ENCODE measurements around the gene PRKCA.
A peak's percentile ranks its signal among the peaks of the same experiment; 100 is the strongest.

PRKCA gene

DNA sequence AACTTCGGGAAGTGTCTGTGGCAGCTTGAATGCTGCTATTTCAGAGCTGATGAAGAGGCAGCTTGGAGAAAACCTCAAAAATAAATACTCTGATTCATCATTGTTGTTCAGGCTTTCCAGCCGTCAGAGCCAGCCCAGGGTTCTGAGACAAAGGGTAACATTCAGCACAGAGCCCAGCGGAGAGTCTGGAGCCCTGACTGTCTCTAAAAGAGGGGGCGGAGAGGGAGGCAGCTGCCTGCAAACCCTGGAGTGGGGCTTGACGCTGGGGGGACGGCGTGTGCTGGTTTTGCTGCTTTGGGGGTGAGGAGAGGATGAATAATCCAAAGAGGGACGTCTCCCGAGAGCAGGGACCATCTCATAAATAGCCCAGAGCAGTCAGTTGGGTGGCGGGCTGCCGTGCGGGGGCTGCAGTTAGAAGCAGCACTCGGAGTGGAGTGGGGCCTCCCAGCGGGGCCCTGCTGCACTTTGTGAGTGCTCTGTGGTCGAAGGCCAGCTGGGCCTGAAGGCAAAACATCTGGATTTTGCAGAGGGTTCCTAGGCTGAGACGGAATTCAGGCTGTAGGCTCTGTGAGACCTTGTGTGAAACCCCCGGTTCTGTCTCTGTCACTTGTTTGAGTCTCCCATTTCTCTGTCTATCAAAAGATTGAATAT lies 237.8 kb downstream of the PRKCA start:
- TF ChIP-seq, protein P1, sequence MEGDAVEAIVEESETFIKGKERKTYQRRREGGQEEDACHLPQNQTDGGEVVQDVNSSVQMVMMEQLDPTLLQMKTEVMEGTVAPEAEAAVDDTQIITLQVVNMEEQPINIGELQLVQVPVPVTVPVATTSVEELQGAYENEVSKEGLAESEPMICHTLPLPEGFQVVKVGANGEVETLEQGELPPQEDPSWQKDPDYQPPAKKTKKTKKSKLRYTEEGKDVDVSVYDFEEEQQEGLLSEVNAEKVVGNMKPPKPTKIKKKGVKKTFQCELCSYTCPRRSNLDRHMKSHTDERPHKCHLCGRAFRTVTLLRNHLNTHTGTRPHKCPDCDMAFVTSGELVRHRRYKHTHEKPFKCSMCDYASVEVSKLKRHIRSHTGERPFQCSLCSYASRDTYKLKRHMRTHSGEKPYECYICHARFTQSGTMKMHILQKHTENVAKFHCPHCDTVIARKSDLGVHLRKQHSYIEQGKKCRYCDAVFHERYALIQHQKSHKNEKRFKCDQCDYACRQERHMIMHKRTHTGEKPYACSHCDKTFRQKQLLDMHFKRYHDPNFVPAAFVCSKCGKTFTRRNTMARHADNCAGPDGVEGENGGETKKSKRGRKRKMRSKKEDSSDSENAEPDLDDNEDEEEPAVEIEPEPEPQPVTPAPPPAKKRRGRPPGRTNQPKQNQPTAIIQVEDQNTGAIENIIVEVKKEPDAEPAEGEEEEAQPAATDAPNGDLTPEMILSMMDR (IDR thresholded peaks at IDR 0.05; ENCODE audit: poor library complexity, severe bottlenecking) = no peak
- H3K9me3 ChIP-seq (ENCODE audit: severe bottlenecking) = peaks cover 1% of the 10 kb centered on the region
- no peak for ATAC-seq (ENCODE audit: low read depth)
- H3K27me3 ChIP-seq (ENCODE audit: insufficient read depth, poor library complexity, severe bottlenecking) = no peaks in the 10 kb centered on the region
- H3K4me3 ChIP-seq (ENCODE audit: severe bottlenecking) = no peak overlapping the region
- DNase-seq (ENCODE audit: low spot score) = no peak
- no peak overlapping the region for H3K27ac ChIP-seq (ENCODE audit: poor library complexity, severe bottlenecking)
- H3K36me3 ChIP-seq (ENCODE audit: low read depth) = no peaks in the 10 kb centered on the region
- peaks cover 16% of the 10 kb centered on the region for H3K4me1 ChIP-seq (ENCODE audit: insufficient read depth, poor library complexity, severe bottlenecking)

DNA sequence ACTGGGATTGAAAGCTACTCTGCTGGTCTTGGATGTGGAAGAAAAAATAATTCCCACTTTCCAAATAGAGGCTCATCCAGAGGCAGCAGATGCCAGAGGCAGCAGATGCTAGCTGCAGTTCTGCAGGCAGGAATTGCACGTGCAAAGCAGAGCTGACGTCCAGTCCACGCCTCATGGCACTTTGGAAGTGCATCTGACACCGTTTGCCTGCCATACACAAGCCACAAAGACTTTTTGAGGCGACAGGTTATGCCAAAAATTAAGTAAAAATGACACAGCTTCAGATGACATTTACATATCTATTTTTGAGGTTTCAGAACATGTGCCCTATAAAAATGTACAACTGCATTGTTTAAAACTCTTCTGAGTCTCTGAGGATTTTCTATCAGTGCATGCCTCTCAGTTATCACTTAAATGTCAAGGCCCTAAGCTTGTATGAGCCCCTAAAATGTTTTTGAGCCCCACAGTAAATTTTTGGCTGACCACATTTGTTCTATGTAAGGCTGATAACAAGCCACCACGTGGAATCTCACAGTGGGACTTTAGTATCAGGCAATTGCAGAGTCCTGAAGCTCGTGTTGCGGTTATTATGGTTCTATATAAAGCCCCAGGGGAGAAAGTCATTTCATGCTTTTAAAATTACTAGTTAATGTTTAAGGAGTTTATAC lies 239.2 kb downstream of the PRKCA start:
- Histone ChIP-seq H3K9me3 (ENCODE audit: severe bottlenecking) (peaks cover 7% of the 10 kb centered on the region), H3K4me1 (ENCODE audit: insufficient read depth, poor library complexity, severe bottlenecking) (peaks cover 16% of the 10 kb centered on the region), H3K27me3 (ENCODE audit: insufficient read depth, poor library complexity, severe bottlenecking) (no peaks in the 10 kb centered on the region), H3K36me3 (ENCODE audit: low read depth) (no peaks in the 10 kb centered on the region), H3K4me3 (ENCODE audit: severe bottlenecking) (no peak overlapping the region), H3K27ac (ENCODE audit: poor library complexity, severe bottlenecking) (no peak overlapping the region)
- ATAC-seq (ENCODE audit: low read depth) (0 out of 3 replicates have a peak, but pooled peaks have one; percentile 25), DNase-seq (ENCODE audit: low spot score) (no peak)
- TF ChIP-seq, protein P1 (IDR thresholded peaks at IDR 0.05; ENCODE audit: poor library complexity, severe bottlenecking) = no peak

DNA sequence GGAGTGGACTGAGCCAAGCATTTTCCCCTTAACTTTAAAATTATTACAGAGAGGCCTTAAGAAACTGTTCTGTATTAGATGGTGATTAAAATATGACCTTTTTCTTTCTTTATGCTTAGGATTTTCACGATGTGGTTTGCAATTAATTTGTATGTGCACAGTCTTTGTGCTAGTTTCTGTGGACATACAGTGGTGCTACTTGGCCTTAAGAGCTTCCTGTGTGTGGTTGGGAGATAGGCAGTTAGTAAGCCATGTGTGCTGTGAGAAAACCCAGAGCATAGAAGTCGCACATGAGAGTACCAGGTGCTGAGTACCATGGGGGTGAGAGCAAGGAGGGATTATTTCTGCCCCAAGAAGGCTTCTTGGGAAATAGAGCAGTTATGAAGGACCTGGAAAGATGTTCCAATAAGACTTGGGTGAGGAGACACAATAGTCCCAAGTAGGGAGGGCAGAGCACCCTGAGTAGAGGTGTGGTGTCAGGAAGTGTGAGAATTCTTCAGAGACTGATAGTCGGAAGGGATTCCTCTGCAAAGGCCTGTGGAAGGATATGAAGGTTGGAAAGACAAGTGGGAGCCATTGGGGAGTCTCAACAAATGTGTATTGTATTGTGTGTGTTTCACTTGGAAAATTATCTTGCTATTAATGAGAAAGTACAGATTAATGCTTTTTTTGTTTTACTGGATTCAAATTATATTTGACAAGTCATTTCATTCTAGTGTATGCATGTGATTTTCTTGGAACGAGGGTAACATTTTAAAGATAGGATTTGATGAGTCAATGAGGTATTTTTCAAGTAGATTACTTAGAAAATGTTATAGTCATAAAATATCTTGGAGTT lies 239.9 kb downstream of the PRKCA start:
- no peaks in the 10 kb centered on the region for H3K27me3 ChIP-seq (ENCODE audit: insufficient read depth, poor library complexity, severe bottlenecking)
- peaks cover 16% of the 10 kb centered on the region for H3K4me1 ChIP-seq (ENCODE audit: insufficient read depth, poor library complexity, severe bottlenecking)
- H3K4me3 ChIP-seq (ENCODE audit: severe bottlenecking) = no peak overlapping the region
- H3K36me3 ChIP-seq (ENCODE audit: low read depth) = no peaks in the 10 kb centered on the region
- H3K27ac ChIP-seq (ENCODE audit: poor library complexity, severe bottlenecking) = no peak overlapping the region
- TF ChIP-seq, protein P1 (IDR thresholded peaks at IDR 0.05; ENCODE audit: poor library complexity, severe bottlenecking) = no peak
- peak; percentile 40; the same call in 1 of the 3 replicates for ATAC-seq (ENCODE audit: low read depth)
- H3K9me3 ChIP-seq (ENCODE audit: severe bottlenecking) = peaks cover 7% of the 10 kb centered on the region
- no peak for DNase-seq (ENCODE audit: low spot score)

DNA sequence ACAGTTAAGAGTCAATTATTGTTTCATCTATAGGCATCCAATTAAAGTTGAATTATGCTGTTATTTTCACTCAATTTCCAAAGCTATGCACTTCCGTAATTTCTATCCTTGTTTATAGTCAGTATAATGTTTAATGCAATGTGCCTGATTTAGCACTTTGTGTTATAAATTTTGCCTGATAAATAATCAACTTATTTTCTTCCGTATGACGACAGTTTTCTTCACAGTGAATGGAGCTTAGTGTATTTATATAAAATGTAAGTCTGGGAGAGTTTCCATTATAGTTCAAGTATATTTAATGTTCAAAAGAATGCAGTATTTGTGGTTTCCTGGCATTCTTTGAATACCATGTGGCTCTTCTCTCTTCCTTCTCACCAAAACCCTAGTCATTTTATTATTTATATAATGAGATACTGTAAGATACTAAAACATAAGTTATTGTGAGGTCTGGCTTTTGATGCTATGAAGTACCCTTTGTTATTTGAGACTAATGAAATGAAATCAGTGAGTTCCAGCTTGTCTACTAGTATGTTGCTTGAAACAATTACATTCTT lies 240.6 kb downstream of the PRKCA start:
- no peaks in the 10 kb centered on the region for H3K27me3 ChIP-seq (ENCODE audit: insufficient read depth, poor library complexity, severe bottlenecking)
- H3K4me3 ChIP-seq (ENCODE audit: severe bottlenecking) = no peak overlapping the region
- peaks cover 18% of the 10 kb centered on the region for H3K4me1 ChIP-seq (ENCODE audit: insufficient read depth, poor library complexity, severe bottlenecking)
- ATAC-seq (ENCODE audit: low read depth) = peak; percentile 25; the same call in 1 of the 3 replicates
- peaks cover 7% of the 10 kb centered on the region for H3K9me3 ChIP-seq (ENCODE audit: severe bottlenecking)
- no peak for DNase-seq (ENCODE audit: low spot score)
- no peaks in the 10 kb centered on the region for H3K36me3 ChIP-seq (ENCODE audit: low read depth)
- H3K27ac ChIP-seq (ENCODE audit: poor library complexity, severe bottlenecking) = peak overlapping the region; percentile 14
- TF ChIP-seq, protein P1 (IDR thresholded peaks at IDR 0.05; ENCODE audit: poor library complexity, severe bottlenecking) = no peak

Data from RWPE2 (cell line).